Muscle layer of colon (tissue), 2 donors: ENCODE measurements around the gene TMEM184B.
A peak's percentile ranks its signal among the peaks of the same experiment; 100 is the strongest.

Experiments
- H3K27ac ChIP-seq: one replicate; pipeline ENCODE4 v1.7.0; 2013; ENCODE audit warnings: low read depth, mild to moderate bottlenecking, low read length, moderate library complexity
- H3K27me3 ChIP-seq, 2 donors: one replicate each; pipeline ENCODE4 v1.7.0; 2013; ENCODE audit warnings: low read length in 2 of 2, mild to moderate bottlenecking in 2 of 2; ENCODE audit not compliant: insufficient read depth in 2 of 2, control insufficient read depth in 1 of 2
- H3K36me3 ChIP-seq: one replicate; pipeline ENCODE4 v1.7.0; 2013; ENCODE audit warnings: mild to moderate bottlenecking, low read length; ENCODE audit not compliant: insufficient read depth
- H3K4me1 ChIP-seq: one replicate; pipeline ENCODE4 v1.7.0; 2013; ENCODE audit warnings: mild to moderate bottlenecking, low read length; ENCODE audit not compliant: insufficient read depth
- H3K4me3 ChIP-seq, 2 donors: one replicate each; pipeline ENCODE4 v1.7.0; 2013; ENCODE audit warnings: low read length in 2 of 2, low read depth in 1 of 2, mild to moderate bottlenecking in 1 of 2, moderate library complexity in 1 of 2
- H3K9ac ChIP-seq: one replicate; pipeline ENCODE4 v1.7.0; 2013; ENCODE audit warnings: low read length
- H3K9me3 ChIP-seq: one replicate; pipeline ENCODE4 v1.7.0; 2013; ENCODE audit warnings: mild to moderate bottlenecking, low read length
- donor health status: abdominal sarcoma.
- donor health status: Adenocarcinoma of cecum.

Gene TMEM184B

GRCh38 chr22:38314051-38314932 lies 41.5 kb upstream of the TMEM184B start:
- Histone ChIP-seq H3K36me3 (peaks cover 28% of the 10 kb centered on the region), H3K9ac (peak overlapping the region; percentile 98), H3K4me3 (peak overlapping the region in 1 of 2 donors; percentile 89), H3K27me3 (no peaks in the 10 kb centered on the region), H3K9me3 (no peaks in the 10 kb centered on the region), H3K4me1 (peaks cover 76% of the 10 kb centered on the region), H3K27ac (peak overlapping the region; percentile 99)

- H3K27ac ChIP-seq = peak overlapping the region; percentile 99
- peak overlapping the region; percentile 98 for H3K9ac ChIP-seq
- peaks cover 28% of the 10 kb centered on the region for H3K36me3 ChIP-seq
- H3K9me3 ChIP-seq = no peaks in the 10 kb centered on the region
- H3K4me1 ChIP-seq = peaks cover 81% of the 10 kb centered on the region
- no peaks in the 10 kb centered on the region for H3K27me3 ChIP-seq
- H3K4me3 ChIP-seq = peak overlapping the region; percentile 5 to 89
Measured at GRCh38 chr22:38313384-38313955, 40.7 kb upstream of the TMEM184B start.

GRCh38 chr22:38312261-38312800 lies 39.5 kb upstream of the TMEM184B start:
- H3K27me3 ChIP-seq = no peaks in the 10 kb centered on the region
- H3K4me1 ChIP-seq = peaks cover 72% of the 10 kb centered on the region
- H3K36me3 ChIP-seq = peaks cover 28% of the 10 kb centered on the region
- no peak overlapping the region for H3K4me3 ChIP-seq
- H3K27ac ChIP-seq = peak overlapping the region; percentile 99
- no peaks in the 10 kb centered on the region for H3K9me3 ChIP-seq
- H3K9ac ChIP-seq = no peak overlapping the region

GRCh38 chr22:38311323-38311620 lies 38.5 kb upstream of the TMEM184B start:
- H3K27me3 ChIP-seq = no peaks in the 10 kb centered on the region
- H3K9ac ChIP-seq = peak overlapping the region; percentile 14
- H3K36me3 ChIP-seq = peaks cover 28% of the 10 kb centered on the region
- H3K27ac ChIP-seq = peak overlapping the region; percentile 36
- no peak overlapping the region for H3K4me3 ChIP-seq
- peaks cover 73% of the 10 kb centered on the region for H3K4me1 ChIP-seq
- H3K9me3 ChIP-seq = no peaks in the 10 kb centered on the region

GRCh38 chr22:38310518-38311322 lies 37.9 kb upstream of the TMEM184B start:
- H3K9me3 ChIP-seq = no peaks in the 10 kb centered on the region
- peak overlapping the region in 1 of 2 donors; percentile 34 for H3K4me3 ChIP-seq
- peak overlapping the region; percentile 14 for H3K9ac ChIP-seq
- peaks cover 28% of the 10 kb centered on the region for H3K36me3 ChIP-seq
- peak overlapping the region; percentile 36 for H3K27ac ChIP-seq
- H3K4me1 ChIP-seq = peaks cover 78% of the 10 kb centered on the region
- no peaks in the 10 kb centered on the region for H3K27me3 ChIP-seq

GRCh38 chr22:38309614-38310517 lies 37.1 kb upstream of the TMEM184B start:
- Histone ChIP-seq H3K27ac (peak overlapping the region; percentile 36), H3K4me1 (peaks cover 79% of the 10 kb centered on the region), H3K9ac (peak overlapping the region; percentile 14), H3K27me3 (no peaks in the 10 kb centered on the region), H3K36me3 (peaks cover 28% of the 10 kb centered on the region), H3K4me3 (peak overlapping the region in 1 of 2 donors; percentile 34), H3K9me3 (no peaks in the 10 kb centered on the region)

GRCh38 chr22:38308791-38309498 lies 36.1 kb upstream of the TMEM184B start:
- Histone ChIP-seq H3K4me1 (peaks cover 79% of the 10 kb centered on the region), H3K27ac (peak overlapping the region; percentile 42), H3K4me3 (no peak overlapping the region), H3K27me3 (no peaks in the 10 kb centered on the region), H3K36me3 (peaks cover 28% of the 10 kb centered on the region), H3K9me3 (no peaks in the 10 kb centered on the region), H3K9ac (no peak overlapping the region)

- Histone ChIP-seq H3K9me3 (no peaks in the 10 kb centered on the region), H3K9ac (no peak overlapping the region), H3K27ac (peak overlapping the region; percentile 24), H3K4me3 (peak overlapping the region in 1 of 2 donors; percentile 25), H3K4me1 (peaks cover 53% of the 10 kb centered on the region), H3K36me3 (peaks cover 32% of the 10 kb centered on the region), H3K27me3 (no peaks in the 10 kb centered on the region)
Measured at GRCh38 chr22:38305471-38306448, 33.0 kb upstream of the TMEM184B start.

GRCh38 chr22:38304526-38304925 lies 31.7 kb upstream of the TMEM184B start:
- Histone ChIP-seq H3K4me3 (no peak overlapping the region), H3K9me3 (no peaks in the 10 kb centered on the region), H3K27me3 (no peaks in the 10 kb centered on the region), H3K36me3 (peaks cover 40% of the 10 kb centered on the region), H3K9ac (no peak overlapping the region), H3K4me1 (peaks cover 41% of the 10 kb centered on the region), H3K27ac (no peak overlapping the region)
